Duodenal mucosa (tissue), 2 donors: Measurements from ENCODE around the gene DNAJC1.
"Not testable (repeated sequence)": the region's sequence is repeated elsewhere in the genome, so short reads cannot be mapped to it uniquely, and the experiment has no call there.

Experiments used
- H3K27ac ChIP-seq: one replicate; pipeline ENCODE4 v1.7.0; 2013; ENCODE audit warnings: low read depth, low read length
- H3K27me3 ChIP-seq, 2 donors: one replicate each; pipeline ENCODE4 v1.7.0; 2013; ENCODE audit warnings: low read length in 2 of 2, control low read depth in 1 of 2; ENCODE audit not compliant: insufficient read depth in 2 of 2, control insufficient read depth in 1 of 2
- H3K36me3 ChIP-seq, 2 donors: one replicate each; pipeline ENCODE4 v1.7.0; 2013; ENCODE audit warnings: low read length in 2 of 2, control low read depth in 1 of 2; ENCODE audit not compliant: insufficient read depth in 2 of 2, control insufficient read depth in 1 of 2
- H3K4me1 ChIP-seq, 2 donors: one replicate each; pipeline ENCODE4 v1.7.0; 2013; ENCODE audit warnings: low read length in 2 of 2, control low read depth in 1 of 2; ENCODE audit not compliant: insufficient read depth in 2 of 2, control insufficient read depth in 1 of 2
- H3K4me3 ChIP-seq, 2 donors: one replicate each; pipeline ENCODE4 v1.7.0; 2013; ENCODE audit warnings: low read length in 2 of 2, low read depth in 1 of 2
- H3K9ac ChIP-seq, 2 donors: one replicate each; pipeline ENCODE4 v1.7.0; 2013; ENCODE audit warnings: low read length in 2 of 2, low read depth in 1 of 2
- H3K9me3 ChIP-seq, 2 donors: one replicate each; pipeline ENCODE4 v1.7.0; 2013; ENCODE audit warnings: low read length in 2 of 2, control low read depth in 1 of 2; ENCODE audit not compliant: control insufficient read depth in 1 of 2

Gene DNAJC1

GRCh38 chr10:21824409-21824808 is 179.1 kb downstream of the DNAJC1 start:
- peaks cover 18 to 33% of the 10 kb centered on the region in 2 donors for H3K9me3 ChIP-seq
- no peaks in the 10 kb centered on the region for H3K27me3 ChIP-seq
- no peak overlapping the region for H3K9ac ChIP-seq
- H3K27ac ChIP-seq: no peak overlapping the region
- peaks cover 3 to 5% of the 10 kb centered on the region in 2 donors for H3K36me3 ChIP-seq
- no peaks in the 10 kb centered on the region for H3K4me1 ChIP-seq
- no peak overlapping the region for H3K4me3 ChIP-seq

GRCh38 chr10:21823617-21824016 is 179.9 kb downstream of the DNAJC1 start:
- Histone ChIP-seq H3K36me3 (peaks cover 3 to 5% of the 10 kb centered on the region in 2 donors), H3K27ac (no peak overlapping the region), H3K4me1 (no peaks in the 10 kb centered on the region), H3K27me3 (no peaks in the 10 kb centered on the region), H3K4me3 (no peak overlapping the region), H3K9me3 (peaks cover 16 to 32% of the 10 kb centered on the region in 2 donors), H3K9ac (no peak overlapping the region)

- not testable (repeated sequence) for H3K9ac ChIP-seq, H3K4me1 ChIP-seq, H3K27ac ChIP-seq, H3K36me3 ChIP-seq, H3K27me3 ChIP-seq, H3K4me3 ChIP-seq
- H3K9me3 ChIP-seq: peaks cover 7 to 21% of the 10 kb centered on the region in 2 donors
These were observed 181.3 kb downstream of the DNAJC1 start for GRCh38 chr10:21822273-21822672.

- H3K4me1 ChIP-seq: no peaks in the 10 kb centered on the region
- H3K27ac ChIP-seq: no peak overlapping the region
- H3K27me3 ChIP-seq: no peaks in the 10 kb centered on the region
- no peak overlapping the region for H3K9ac ChIP-seq
- peaks cover 0 to 9% of the 10 kb centered on the region in 2 donors for H3K9me3 ChIP-seq
- peaks cover 0 to 3% of the 10 kb centered on the region in 2 donors for H3K36me3 ChIP-seq
- no peak overlapping the region for H3K4me3 ChIP-seq
These were observed 182.6 kb downstream of the DNAJC1 start for GRCh38 chr10:21820952-21821351.

- not testable (repeated sequence) for H3K9me3 ChIP-seq, H3K9ac ChIP-seq, H3K4me1 ChIP-seq, H3K36me3 ChIP-seq, H3K27ac ChIP-seq, H3K4me3 ChIP-seq, H3K27me3 ChIP-seq
These were observed 185.1 kb downstream of the DNAJC1 start for GRCh38 chr10:21818416-21818815.

GRCh38 chr10:21814866-21815265 is 188.7 kb downstream of the DNAJC1 start:
- no peaks in the 10 kb centered on the region for H3K27me3 ChIP-seq
- H3K27ac ChIP-seq: no peak overlapping the region

GRCh38 chr10:21813946-21814345 is 189.6 kb downstream of the DNAJC1 start:
- peaks cover 2 to 5% of the 10 kb centered on the region in 2 donors for H3K36me3 ChIP-seq
- no peak overlapping the region for H3K4me3 ChIP-seq
- H3K9ac ChIP-seq: no peak overlapping the region
- peaks cover 0 to 8% of the 10 kb centered on the region in 2 donors for H3K9me3 ChIP-seq
- no peaks in the 10 kb centered on the region for H3K27me3 ChIP-seq
- H3K27ac ChIP-seq: no peak overlapping the region
- no peaks in the 10 kb centered on the region for H3K4me1 ChIP-seq

More at GRCh38 chr10:21814866-21815265, 188.7 kb downstream of the DNAJC1 start:
- Histone ChIP-seq H3K9ac (no peak overlapping the region), H3K9me3 (peaks cover 0 to 8% of the 10 kb centered on the region in 2 donors), H3K36me3 (peaks cover 2 to 5% of the 10 kb centered on the region in 2 donors), H3K4me3 (no peak overlapping the region), H3K4me1 (no peaks in the 10 kb centered on the region)

- Histone ChIP-seq H3K27me3 (no peaks in the 10 kb centered on the region), H3K27ac (no peak overlapping the region), H3K4me1 (no peaks in the 10 kb centered on the region), H3K36me3 (peaks cover 2 to 5% of the 10 kb centered on the region in 2 donors), H3K9me3 (peaks cover 0 to 8% of the 10 kb centered on the region in 2 donors), H3K4me3 (no peak overlapping the region), H3K9ac (no peak overlapping the region)
These were observed 192.3 kb downstream of the DNAJC1 start for GRCh38 chr10:21811245-21811585.

GRCh38 chr10:21810582-21811244 is 192.8 kb downstream of the DNAJC1 start:
- H3K36me3 ChIP-seq: peaks cover 2 to 5% of the 10 kb centered on the region in 2 donors
- no peaks in the 10 kb centered on the region for H3K4me1 ChIP-seq
- no peaks in the 10 kb centered on the region for H3K27me3 ChIP-seq
- no peak overlapping the region for H3K27ac ChIP-seq
- no peak overlapping the region for H3K4me3 ChIP-seq
- peaks cover 0 to 8% of the 10 kb centered on the region in 2 donors for H3K9me3 ChIP-seq
- no peak overlapping the region for H3K9ac ChIP-seq

- no peaks in the 10 kb centered on the region for H3K27me3 ChIP-seq
- H3K4me1 ChIP-seq: no peaks in the 10 kb centered on the region
- H3K36me3 ChIP-seq: peaks cover 0 to 2% of the 10 kb centered on the region in 2 donors
- H3K9me3 ChIP-seq: peaks cover 0 to 2% of the 10 kb centered on the region in 2 donors
- H3K9ac ChIP-seq: no peak overlapping the region
- no peak overlapping the region for H3K27ac ChIP-seq
- no peak overlapping the region for H3K4me3 ChIP-seq
These were observed 195.0 kb downstream of the DNAJC1 start for GRCh38 chr10:21808550-21808949.
